HCT116 (cell line): Measurements from ENCODE around the gene AUTS2.

ENCODE experiments used
- POLR2A ChIP-seq: IDR thresholded peaks from 2 replicates; pipeline ENCODE4 v1.7.0; 2011; ENCODE audit warnings: borderline replicate concordance; ENCODE audit not compliant: insufficient read depth, insufficient read length; ENCODE audit errors: extremely low read depth
- POLR2AphosphoS5 ChIP-seq: IDR thresholded peaks from 2 replicates; pipeline ENCODE4 v1.6.1; 2011; ENCODE audit warnings: mild to moderate bottlenecking, low read depth, low read length, moderate library complexity
- RAD21 ChIP-seq: IDR thresholded peaks from 2 replicates; pipeline ENCODE4 v1.6.1; 2012; ENCODE audit warnings: low read depth, mild to moderate bottlenecking
- SIN3A ChIP-seq: IDR thresholded peaks from 2 replicates; pipeline ENCODE4 v1.6.1; 2012; ENCODE audit warnings: low read depth
- SP1 ChIP-seq: IDR thresholded peaks from 2 replicates; pipeline ENCODE4 v1.6.1; 2012; ENCODE audit warnings: low read depth
- TF ChIP-seq, protein P1 (sequence below), 3 experiments: fragments of 200-600 bp in 1 of 3; sonication (generic) in 1 of 3; IDR thresholded peaks in 2 of 3; conservative IDR thresholded peaks in 1 of 3; 2 replicates each; pipeline ENCODE4 v1.5.1; 2012 to 2017; ENCODE audit warnings: low read depth in 2 of 3, low read length in 2 of 3, antibody characterized with exemption in 1 of 3, borderline replicate concordance in 1 of 3, control low read depth in 1 of 3, mild to moderate bottlenecking in 1 of 3, mixed read lengths in 1 of 3, mixed run types in 1 of 3, moderate library complexity in 1 of 3; ENCODE audit not compliant: insufficient read depth in 1 of 3

DNA sequence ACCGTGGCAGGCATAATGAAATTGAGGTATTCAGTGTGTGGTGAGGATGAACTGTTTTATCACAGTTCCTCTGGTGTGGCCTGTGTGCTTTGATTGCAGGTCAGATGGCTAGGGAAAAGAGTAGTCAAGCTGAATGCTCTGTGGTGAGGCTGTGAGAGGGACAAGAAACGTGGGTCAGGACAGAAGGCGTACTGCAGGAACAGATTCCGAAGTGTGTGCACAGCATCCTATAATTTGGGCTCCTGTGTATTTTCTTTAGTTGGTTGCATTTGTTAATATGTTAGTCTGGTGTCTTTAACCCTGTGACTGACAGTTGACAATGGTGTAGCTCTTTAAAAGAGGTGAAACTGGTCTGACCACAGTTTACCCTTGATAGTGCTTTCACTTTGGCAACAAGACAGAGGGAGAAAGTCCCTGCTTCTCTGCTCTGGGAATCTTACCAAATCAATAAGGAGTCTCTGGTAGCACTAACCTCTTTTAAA, 76.5 kb downstream of the AUTS2 start:
- TF ChIP-seq, protein P1, sequence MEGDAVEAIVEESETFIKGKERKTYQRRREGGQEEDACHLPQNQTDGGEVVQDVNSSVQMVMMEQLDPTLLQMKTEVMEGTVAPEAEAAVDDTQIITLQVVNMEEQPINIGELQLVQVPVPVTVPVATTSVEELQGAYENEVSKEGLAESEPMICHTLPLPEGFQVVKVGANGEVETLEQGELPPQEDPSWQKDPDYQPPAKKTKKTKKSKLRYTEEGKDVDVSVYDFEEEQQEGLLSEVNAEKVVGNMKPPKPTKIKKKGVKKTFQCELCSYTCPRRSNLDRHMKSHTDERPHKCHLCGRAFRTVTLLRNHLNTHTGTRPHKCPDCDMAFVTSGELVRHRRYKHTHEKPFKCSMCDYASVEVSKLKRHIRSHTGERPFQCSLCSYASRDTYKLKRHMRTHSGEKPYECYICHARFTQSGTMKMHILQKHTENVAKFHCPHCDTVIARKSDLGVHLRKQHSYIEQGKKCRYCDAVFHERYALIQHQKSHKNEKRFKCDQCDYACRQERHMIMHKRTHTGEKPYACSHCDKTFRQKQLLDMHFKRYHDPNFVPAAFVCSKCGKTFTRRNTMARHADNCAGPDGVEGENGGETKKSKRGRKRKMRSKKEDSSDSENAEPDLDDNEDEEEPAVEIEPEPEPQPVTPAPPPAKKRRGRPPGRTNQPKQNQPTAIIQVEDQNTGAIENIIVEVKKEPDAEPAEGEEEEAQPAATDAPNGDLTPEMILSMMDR (IDR thresholded peaks at IDR 0.05 in 2 of 3, conservative IDR thresholded peaks at IDR 0.05 in 1 of 3; ENCODE audit: borderline replicate concordance in 1 of 3, insufficient read depth in 1 of 3, low read depth in 2 of 3, low read length in 2 of 3) = no peak
- TF ChIP-seq SIN3A = no peak
- TF ChIP-seq POLR2AphosphoS5 = no peak
- no peak for TF ChIP-seq SP1
- TF ChIP-seq POLR2A = no peak
- no peak for TF ChIP-seq RAD21
